ENCODE results near the gene KRT74. TPM values are rescaled to one million over a fixed set of nuclear protein-coding genes. Genes with fewer than 3 reads are reported as not detected.

KRT74 gene
- total and polyA plus RNA-seq, 2 of the 13 experiments (the other 11 are each of a cell fraction or from before 2014, with no cell fraction given): not detected

DNA sequence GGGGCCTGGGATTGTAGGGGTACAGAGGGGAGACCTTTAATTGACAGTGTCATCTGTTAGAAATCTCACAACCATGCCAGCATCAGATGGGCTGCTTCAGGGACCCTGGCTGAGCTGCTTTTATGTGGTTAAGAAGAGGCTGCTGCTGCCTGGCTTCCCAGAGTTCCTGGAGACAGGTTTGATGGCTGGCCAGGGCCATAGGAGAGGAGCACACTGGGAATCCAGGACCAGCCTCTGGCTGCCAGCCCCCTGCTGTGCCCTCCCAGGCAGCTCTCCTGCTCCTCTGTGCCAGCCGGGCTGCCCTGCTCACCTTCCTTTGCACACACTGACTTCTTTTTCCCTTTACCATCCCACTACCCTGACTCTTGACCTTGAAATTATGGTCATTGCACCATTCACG lies 45.2 kb upstream of the KRT74 start (continued):
- no peak for TF ChIP-seq ZBTB1 (CRISPR knock-in tag; IDR thresholded peaks at IDR 0.05; ENCODE audit: borderline replicate concordance)

DNA sequence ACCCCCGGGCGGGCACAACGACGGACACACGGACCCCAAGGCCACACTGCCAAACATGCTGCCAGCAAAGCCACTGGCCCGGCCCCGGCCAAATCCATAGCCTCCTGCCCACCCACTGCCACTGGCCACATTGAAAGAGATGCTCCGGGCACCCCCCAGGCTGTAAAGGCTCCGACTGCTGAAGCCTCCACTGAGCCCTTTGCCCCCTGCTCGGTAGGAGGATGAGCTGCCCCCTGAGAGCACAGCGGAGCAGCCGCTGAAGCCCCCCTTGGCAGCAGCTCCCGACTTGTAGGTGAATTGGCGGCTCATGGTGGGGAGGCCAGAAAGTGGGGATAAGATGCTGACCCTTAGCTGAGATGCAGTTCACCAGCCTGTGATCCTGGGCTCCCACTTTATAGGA lies 44.6 kb upstream of the KRT74 start, which contains the start of gene KRT73:
Gene KRT73 (minus strand): TSS at position 344 of the 400 bp plus-strand sequence. CDS start 35 bp downstream, at position 309.
- in situ Hi-C loops (cut with HindIII; ENCODE audit: extremely low pct_ligation_motif_present, low pct_unique_long_range_greater_than_20kb): no loop called here
- Histone ChIP-seq H3K4me1 (ENCODE audit: insufficient read depth, low read length) (no peaks in the 10 kb centered on the region), H2AFZ (ENCODE audit: low read length) (no peak within 1 kb of the TSS), H3K4me2 (ENCODE audit: low read depth, low read length) (no peak within 1 kb of the TSS), H3K27ac (ENCODE audit: extremely low read length, insufficient read depth, low read length) (no peak within 1 kb of the TSS), H3K36me3 (replicated peaks in 1 of 2; ENCODE audit: control insufficient read depth in 1 of 2, insufficient read depth in 2 of 2, low read length in 2 of 2) (no peaks in the 10 kb centered on the region), H4K20me1 (ENCODE audit: insufficient read depth, low read length) (no peaks in the 10 kb centered on the region), H3K9ac (ENCODE audit: insufficient read depth, low read depth, low read length) (no peak within 1 kb of the TSS), H3K27me3 (ENCODE audit: control insufficient read depth in 1 of 2, insufficient read depth in 2 of 2, low read length in 2 of 2) (peaks cover 6 to 50% of the 10 kb centered on the region in 2 experiments; a peak in 3 of 5 replicates), H3K4me3 (replicated peaks in 1 of 3; ENCODE audit: insufficient read depth in 1 of 3, low read depth in 2 of 3, low read length in 3 of 3) (no peak within 1 kb of the TSS), H3K9me3 (ENCODE audit: low read length) (no peaks in the 10 kb centered on the region), H3K79me2 (ENCODE audit: insufficient read depth, low read length) (no peaks in the 10 kb centered on the region)
- FAIRE-seq (no peak), ATAC-seq (no peak), DNase-seq (ENCODE audit: low spot score) (no peak)
- no CpG with 5 or more reads among the region's 14 CpGs for WGBS (ENCODE audit: low lambda C conversion rate)
- intact Hi-C loops (cut with micrococcal nuclease; ENCODE audit: unreplicated experiment): no loop called here
- no TSS peak for BruUV-seq (replicated peaks)
- no peak for TF ChIP-seq MED8 (CRISPR knock-in tag; IDR thresholded peaks at IDR 0.05; ENCODE audit: insufficient replicate concordance)
- TF ChIP-seq NCOR1 (IDR thresholded peaks at IDR 0.05; ENCODE audit: borderline replicate concordance, low read length): no peak
- POLR2A ChIA-PET: no interaction called here
- CTCF ChIA-PET (ENCODE audit: low intra/inter-chr PET ratio, low total read pairs): no interaction called here

DNA sequence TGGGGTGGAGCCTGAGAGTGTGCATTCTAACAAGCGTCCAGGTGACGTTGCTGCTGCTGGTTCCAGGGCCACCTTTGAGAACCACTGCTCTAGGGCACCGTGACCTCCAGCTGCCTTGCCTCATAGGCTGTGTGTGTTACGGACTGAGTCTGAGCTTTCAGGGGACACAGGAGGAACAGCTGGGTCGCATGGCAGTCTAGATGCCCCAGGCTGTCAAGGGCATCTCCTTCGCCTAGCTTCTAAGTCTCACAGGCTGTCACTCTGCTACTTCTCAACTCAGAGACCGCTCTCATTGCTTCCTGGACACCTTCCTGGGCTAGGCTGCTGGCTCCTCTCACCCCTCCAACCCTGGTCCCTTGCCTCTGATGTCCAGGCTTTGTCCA lies 43.8 kb upstream of the KRT74 start:
- FAIRE-seq: no peak
- no peak overlapping the region for H3K4me2 ChIP-seq (ENCODE audit: low read depth, low read length)
- POLR2A ChIA-PET: no interaction called here
- no peak for ATAC-seq
- peaks cover 6 to 50% of the 10 kb centered on the region in 2 experiments; a peak in 3 of 5 replicates for H3K27me3 ChIP-seq (ENCODE audit: control insufficient read depth in 1 of 2, insufficient read depth in 2 of 2, low read length in 2 of 2)
- no peaks in the 10 kb centered on the region for H4K20me1 ChIP-seq (ENCODE audit: insufficient read depth, low read length)
- DNase-seq (ENCODE audit: low spot score): no peak
- CTCF ChIA-PET (ENCODE audit: low intra/inter-chr PET ratio, low total read pairs): no interaction called here
- TF ChIP-seq CCDC6 (CRISPR knock-in tag; IDR thresholded peaks at IDR 0.05) (no peak), PCBP1 (IDR thresholded peaks at IDR 0.05; ENCODE audit: borderline replicate concordance, low read depth, low read length) (no peak), ZNF225 (CRISPR knock-in tag; IDR thresholded peaks at IDR 0.05) (no peak), MTF2 (CRISPR knock-in tag; IDR thresholded peaks at IDR 0.05; ENCODE audit: borderline replicate concordance) (no peak), BRD4 (CRISPR knock-in tag; IDR thresholded peaks at IDR 0.05) (no peak)
- TF ChIP-seq, protein P1, sequence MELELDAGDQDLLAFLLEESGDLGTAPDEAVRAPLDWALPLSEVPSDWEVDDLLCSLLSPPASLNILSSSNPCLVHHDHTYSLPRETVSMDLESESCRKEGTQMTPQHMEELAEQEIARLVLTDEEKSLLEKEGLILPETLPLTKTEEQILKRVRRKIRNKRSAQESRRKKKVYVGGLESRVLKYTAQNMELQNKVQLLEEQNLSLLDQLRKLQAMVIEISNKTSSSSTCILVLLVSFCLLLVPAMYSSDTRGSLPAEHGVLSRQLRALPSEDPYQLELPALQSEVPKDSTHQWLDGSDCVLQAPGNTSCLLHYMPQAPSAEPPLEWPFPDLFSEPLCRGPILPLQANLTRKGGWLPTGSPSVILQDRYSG (CRISPR knock-in tag; IDR thresholded peaks at IDR 0.05): no peak
- in situ Hi-C loops (cut with HindIII; ENCODE audit: extremely low pct_ligation_motif_present, low pct_unique_long_range_greater_than_20kb) (no loop called here), intact Hi-C loops (cut with micrococcal nuclease; ENCODE audit: unreplicated experiment) (no loop called here)
- 7% methylated on average over 3 of the region's 7 CpGs for WGBS (ENCODE audit: low lambda C conversion rate)
- H3K36me3 ChIP-seq (replicated peaks in 1 of 2; ENCODE audit: control insufficient read depth in 1 of 2, insufficient read depth in 2 of 2, low read length in 2 of 2): no peaks in the 10 kb centered on the region
- no peak overlapping the region for H2AFZ ChIP-seq (ENCODE audit: low read length)
- no peaks in the 10 kb centered on the region for H3K9me3 ChIP-seq (ENCODE audit: low read length)
- H3K27ac ChIP-seq (ENCODE audit: extremely low read length, insufficient read depth, low read length): no peak overlapping the region
- no peaks in the 10 kb centered on the region for H3K4me1 ChIP-seq (ENCODE audit: insufficient read depth, low read length)
- no peak overlapping the region for H3K9ac ChIP-seq (ENCODE audit: insufficient read depth, low read depth, low read length)
- no peak overlapping the region for H3K4me3 ChIP-seq (replicated peaks in 1 of 3; ENCODE audit: insufficient read depth in 1 of 3, low read depth in 2 of 3, low read length in 3 of 3)
- no peaks in the 10 kb centered on the region for H3K79me2 ChIP-seq (ENCODE audit: insufficient read depth, low read length)
- no TSS peak for BruUV-seq (replicated peaks)

Measured in HepG2 (cell line).